Femur (tissue), 1 donor: ENCODE data around the gene KCNE4.

ENCODE experiments used
- DNase-seq: peaks from one replicate; pipeline ENCODE4 v3.0.0-alpha.2; 2017

Gene KCNE4

DNA sequence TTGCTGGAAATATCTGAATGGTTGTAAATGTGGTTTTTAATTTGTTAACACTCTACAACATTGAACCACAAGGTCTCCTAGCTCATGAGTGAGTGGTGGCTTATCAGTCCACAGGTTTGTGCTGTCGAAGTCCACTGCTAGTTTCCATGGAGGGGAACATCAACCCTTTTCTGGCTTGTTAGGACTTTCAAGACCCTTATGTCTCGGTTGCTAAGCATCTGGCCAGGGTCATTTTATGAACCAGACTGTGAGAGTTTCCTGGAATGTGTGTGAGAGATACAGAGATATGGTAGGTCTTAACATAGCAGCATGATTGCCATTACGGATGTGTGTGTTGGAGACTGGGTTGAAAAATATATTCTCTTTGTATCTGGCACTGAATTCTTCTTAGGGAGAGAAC, 36.9 kb downstream of the KCNE4 start:
- no peak for DNase-seq

DNA sequence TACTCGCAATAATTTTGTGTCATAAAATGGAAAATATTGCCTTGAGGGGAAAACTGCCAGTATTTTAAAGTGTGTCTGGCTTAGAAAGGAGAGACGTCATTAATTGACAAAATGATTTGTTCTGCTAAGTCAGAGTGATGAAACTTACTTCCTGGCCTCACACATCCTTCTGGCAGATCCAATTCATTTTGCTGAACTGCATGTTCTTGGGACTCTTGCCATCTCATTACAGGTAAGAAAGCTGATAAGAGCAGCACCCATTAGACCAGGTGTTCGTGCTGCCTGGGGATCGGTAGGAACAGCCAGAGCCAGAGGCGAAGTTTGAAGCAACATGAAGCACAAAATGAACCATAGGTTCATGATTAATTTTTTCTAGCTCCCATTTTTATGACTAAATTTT, 38.0 kb downstream of the KCNE4 start:
- DNase-seq, result no peak

DNA sequence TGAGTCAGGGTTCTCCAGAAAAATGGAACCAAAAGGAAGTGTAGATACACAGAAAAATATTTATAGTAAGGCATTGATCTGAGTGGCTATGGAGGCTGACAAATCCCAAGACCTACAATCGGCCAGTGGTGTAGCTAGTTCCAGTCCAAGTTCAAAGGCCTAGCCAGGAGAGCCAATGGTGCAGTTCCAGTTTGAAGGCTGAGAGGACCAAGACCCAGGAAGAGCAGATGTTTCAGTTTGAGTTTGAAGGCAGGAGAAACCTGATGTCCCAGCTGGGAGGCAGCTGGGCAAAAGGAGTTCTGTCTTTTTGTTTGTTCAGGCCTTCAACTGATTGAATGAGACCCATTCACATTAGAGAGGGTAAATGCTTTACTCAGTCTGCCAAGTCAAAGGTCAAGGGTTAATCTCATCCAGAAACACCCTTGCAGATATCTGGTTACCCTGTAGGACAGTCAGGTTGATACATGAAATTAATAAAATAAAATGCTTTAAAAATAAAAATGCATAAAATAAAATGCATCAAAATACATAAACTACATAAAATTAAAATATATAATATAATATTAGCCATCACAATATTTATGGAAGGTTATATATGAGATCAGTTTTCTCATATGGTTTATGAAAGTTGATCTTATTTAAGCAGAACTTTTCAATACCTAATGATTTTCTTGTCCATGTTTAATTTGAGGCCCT, 38.7 kb downstream of the KCNE4 start:
- no peak for DNase-seq

DNA sequence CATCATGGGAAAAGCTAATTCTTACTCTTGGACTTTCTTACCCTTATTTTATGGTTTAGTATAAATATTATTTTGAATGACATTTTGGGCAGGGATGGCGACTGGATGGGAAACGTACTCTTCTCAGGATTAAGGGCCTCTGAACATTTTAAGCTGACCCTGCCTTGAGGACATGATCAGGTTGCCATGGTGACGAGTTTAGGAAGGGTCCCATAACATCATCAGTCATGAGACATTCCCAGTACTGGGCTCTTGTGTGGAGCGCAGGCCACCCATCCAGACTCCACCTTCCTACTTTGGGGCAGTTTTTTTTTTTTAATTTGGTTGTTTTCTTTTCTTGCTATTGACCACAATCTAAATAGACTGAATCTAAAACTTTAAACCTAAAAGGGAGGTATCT, 40.7 kb downstream of the KCNE4 start:
- no peak for DNase-seq

DNA sequence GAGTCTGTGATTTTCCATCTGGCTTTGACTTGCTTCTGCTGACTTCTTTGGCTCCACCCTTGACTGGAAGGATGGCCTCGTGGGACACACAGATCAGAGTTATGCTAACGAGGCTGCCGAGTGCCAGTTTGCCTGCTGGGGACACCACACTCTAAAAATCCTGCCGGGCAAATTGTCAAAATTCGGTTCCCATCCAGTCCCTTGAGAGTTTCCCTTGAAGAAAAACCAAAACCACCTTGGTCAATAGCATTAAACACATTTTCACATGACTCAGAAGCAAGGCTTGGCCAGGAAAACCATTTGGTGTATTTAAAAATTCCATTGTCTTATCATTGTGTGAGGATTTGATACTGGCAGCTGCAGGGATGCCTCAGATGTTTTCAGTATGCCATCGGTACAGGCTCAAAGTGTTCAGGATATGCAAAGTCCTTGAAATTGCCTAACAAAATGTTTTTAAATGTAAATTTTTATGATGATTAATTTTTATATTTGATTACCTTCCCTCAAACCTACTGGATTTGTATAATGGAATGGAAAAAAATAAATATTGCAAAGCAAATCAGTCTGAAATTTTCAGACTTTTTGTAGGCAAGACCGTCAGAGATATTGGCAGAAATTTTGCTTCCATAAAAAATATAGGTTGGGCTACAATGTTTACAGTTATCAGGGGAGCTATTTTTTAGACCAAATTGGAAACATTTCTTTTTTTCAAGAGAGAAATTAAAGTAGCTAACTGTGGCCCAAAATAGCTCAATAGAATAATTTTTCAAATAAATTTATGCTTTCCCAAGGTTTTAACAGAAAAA, 41.6 kb downstream of the KCNE4 start:
- peak; percentile 56 for DNase-seq

DNA sequence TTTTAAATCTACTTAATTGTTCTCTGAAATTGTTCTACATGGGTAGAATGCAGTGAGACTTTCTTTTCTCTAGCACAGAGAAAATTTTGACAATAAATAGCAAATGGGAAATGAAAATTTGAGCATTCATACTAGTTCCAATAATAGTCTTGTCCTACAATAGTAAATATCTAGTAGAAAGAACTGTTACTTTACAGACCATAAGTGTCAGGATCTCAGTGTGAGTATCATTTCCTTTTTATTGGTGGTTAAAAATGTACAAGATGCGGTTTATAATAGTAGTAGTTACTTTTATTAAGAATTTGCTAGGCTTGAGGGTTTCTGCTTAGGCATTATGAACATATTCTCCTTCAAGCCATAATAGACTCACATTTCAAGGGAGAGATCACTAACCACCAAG, 43.2 kb downstream of the KCNE4 start:
- DNase-seq, result no peak

DNA sequence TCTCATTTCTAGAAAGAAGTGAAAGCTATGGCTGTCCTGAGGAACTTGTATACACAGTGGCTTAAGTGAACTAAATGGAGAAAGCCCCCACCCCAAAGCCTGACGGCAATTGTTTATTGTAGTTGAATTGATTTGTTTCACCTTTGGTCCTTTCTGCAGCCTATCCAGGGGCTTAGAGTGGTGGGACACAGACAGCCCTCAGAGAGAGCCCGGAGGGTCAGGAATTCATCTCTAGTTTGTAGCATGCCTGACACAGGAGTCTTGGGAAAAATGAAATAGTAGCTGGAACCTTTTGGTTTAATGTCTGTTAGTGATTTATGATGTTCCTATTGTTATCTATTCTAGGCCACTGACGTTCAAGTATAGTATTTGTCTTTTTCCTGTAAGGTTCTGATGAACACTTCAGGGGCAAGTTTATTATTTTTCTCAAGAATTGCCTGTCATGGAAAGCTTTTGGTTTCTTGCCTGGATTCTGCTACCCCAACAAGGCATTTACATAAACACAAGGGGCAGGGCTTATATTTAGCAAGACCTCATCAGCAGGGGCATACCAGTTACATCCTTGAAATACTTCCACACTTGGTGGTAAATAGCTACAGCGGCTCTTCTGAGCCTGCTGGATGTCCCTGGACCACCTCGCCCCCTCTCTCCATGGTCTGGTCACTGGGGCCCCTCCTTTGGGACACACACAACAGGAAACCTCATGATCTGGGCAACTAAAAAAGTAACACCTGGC, 44.4 kb downstream of the KCNE4 start:
- no peak for DNase-seq

DNA sequence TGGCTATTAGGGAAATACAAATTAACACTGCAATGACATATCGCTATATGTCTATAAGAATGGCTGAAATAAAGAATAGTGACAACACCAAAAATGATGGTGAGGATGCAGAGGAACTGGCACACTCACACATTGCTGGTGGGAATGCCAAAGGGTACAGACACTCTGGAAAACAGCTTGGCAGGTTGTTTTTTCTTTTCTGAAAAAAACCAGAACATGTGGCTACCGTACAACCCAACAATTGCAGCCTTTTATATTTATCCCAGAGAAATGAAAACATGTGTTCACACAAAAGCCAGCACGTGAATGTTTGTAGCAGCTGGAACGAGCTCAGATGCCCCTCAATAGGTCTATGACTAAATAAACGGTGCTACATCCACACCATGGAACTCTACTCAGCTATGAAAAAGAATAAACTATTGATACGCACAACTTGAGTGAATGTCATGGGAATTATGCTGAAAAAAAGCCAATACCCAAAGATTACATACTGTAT, 45.9 kb downstream of the KCNE4 start:
- DNase-seq, result no peak

DNA sequence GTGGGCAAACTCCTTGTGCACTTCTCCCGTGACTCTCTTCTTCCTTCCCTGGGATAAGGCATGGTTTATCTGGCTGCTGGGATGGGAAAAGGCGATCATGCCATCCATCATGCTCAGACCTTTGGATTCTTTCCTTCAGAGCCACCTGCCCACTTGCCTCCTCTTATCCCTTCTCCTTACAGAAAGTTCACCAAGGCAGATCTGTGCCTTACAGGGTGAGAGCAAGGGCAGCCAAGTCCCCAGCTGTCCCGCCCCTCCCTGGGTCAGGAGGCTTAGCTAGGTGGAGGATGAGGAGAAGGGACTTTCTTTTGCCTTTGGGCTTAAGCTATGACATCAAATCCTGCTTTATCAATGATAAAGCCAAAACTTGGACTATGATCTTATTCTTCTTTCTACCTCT, 47.6 kb downstream of the KCNE4 start:
- DNase-seq, result peak; percentile 38

DNA sequence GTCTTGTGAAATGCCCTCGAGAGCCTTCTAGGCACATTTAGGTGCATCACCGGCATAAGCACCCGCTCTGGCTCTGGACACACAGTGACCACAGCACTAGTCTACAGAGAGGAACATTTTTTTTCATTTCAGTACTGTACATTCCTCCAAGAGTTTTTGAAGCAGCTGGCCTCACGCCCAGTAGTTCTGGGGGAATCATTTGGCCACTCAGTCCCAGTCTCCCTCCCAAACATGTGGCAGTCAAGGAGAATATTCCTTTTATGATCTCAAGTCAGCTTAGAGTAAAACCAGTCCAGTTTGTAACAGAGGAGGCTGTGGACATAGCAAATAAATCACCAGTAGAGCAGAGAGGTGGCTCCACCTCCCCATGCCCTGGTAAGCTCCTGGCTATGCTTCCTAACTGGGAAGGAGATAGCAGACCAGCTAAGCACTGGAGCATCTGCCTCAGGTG, 48.1 kb downstream of the KCNE4 start:
- DNase-seq, result peak; percentile 90

DNA sequence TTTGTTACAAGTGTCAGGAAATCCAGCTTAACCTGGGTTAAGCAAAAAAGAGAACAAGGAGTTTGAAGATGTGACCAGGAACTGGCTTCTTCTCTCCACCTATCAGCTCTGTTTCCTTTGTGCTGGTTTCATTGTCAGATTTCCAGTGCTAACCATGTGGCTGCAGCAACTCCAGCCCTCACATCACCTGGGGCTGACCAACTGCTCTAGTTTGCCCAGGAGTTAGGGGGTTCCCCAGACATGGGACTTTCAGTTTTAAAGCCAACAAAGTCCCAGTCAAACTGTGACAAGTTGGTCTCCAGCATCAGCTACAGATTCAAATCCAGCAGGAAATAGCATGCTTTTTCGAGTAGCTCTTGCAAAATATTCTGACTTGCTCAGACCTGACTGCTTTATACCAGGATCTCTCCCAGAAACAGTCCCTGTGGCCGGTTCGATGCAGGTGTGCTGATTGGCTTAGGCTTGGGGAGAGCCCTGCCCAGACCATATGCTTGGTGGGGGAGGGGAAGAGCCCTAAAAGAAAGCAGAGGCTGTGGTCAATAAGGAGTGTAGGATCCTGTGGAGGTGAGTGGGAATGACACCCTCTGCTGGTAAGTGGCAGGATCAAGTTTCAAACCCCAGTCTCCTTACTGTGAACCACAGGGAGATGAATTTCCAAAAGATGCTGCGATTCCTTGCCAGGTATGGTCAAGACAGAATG, 49.5 kb downstream of the KCNE4 start:
- no peak for DNase-seq

DNA sequence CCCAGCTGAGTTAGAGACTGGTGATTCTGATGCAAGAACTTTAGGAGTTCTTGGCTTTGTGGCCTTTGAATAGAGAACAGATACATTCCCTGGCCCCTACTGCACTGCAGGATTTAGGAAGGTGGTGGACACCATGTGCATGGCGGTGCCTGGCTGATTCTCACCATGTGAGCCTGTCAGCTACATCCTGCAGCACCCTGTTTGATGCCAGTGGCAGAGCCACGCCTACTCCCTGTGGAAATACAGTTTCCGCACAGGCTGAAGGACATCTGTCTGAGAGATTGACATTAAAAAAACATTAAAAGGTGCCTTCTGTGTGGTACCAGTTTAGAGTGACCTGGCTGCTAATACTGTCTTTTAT, 50.0 kb downstream of the KCNE4 start:
- DNase-seq, result no peak

DNA sequence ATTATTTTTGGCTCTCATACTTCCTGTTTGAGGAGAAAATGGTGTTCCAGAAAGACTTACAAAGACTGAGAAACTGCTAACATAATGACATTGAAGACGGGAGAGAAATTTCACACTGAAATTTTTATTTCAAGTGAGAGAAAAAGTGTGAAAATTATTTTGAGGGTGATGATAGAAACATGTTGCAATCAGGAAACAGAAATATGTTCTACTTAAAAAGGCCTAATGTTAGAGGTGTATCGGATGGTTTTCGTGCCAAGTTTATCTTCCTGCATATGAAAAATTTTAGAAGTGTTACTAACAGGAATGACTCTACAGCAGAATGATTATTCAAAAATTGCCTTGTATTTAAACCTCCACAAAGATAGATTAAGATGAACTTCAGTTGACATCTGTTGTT, 50.5 kb downstream of the KCNE4 start:
- no peak for DNase-seq

DNA sequence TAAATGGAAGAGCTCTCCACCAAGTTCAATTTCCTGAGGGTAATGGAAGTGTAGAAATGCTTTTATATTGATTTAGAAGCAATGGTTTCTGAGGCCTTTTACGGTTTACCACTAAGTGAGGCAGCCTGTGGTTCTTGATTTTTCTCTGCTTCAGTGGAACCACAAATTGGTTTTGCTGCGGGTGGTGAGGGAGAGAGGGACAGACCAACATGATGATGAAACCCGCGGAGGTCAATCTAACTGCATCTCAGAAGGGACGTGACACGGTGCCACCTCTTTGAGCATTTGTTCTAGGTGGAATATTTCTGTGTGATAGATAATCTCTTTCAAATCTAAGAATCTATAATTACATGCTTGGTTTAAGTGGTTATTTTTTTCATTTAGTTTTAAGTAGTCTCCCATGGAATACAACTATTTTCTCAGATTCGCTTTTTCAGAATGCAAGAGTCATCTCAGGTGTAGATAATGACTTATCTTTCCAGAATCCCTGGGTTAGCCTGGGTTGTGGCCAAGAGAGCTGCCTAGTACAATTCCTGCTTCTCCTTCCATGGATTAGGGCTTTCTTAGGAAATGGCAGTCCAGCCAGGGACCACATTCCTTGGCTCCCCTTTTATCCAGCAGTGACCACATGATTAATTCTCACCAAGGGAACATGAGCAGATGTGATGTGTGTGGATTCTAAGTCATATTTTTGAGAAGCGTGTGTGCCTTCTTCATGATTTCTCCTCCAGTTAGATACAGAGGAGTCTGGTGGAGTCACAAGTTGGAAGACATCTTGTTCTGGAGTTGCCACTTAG, 52.5 kb downstream of the KCNE4 start:
- no peak for DNase-seq
